Duodenal mucosa (tissue), 2 donors: ENCODE results near the gene KRT80.
A peak's percentile ranks its signal among the peaks of the same experiment; 100 is the strongest.

Experiments used
- H3K27ac ChIP-seq: one replicate; pipeline ENCODE4 v1.7.0; 2013; ENCODE audit warnings: low read depth, low read length
- H3K27me3 ChIP-seq, 2 donors: one replicate each; pipeline ENCODE4 v1.7.0; 2013; ENCODE audit warnings: low read length in 2 of 2, control low read depth in 1 of 2; ENCODE audit not compliant: insufficient read depth in 2 of 2, control insufficient read depth in 1 of 2
- H3K36me3 ChIP-seq, 2 donors: one replicate each; pipeline ENCODE4 v1.7.0; 2013; ENCODE audit warnings: low read length in 2 of 2, control low read depth in 1 of 2; ENCODE audit not compliant: insufficient read depth in 2 of 2, control insufficient read depth in 1 of 2
- H3K4me1 ChIP-seq, 2 donors: one replicate each; pipeline ENCODE4 v1.7.0; 2013; ENCODE audit warnings: low read length in 2 of 2, control low read depth in 1 of 2; ENCODE audit not compliant: insufficient read depth in 2 of 2, control insufficient read depth in 1 of 2
- H3K4me3 ChIP-seq, 2 donors: one replicate each; pipeline ENCODE4 v1.7.0; 2013; ENCODE audit warnings: low read length in 2 of 2, low read depth in 1 of 2
- H3K9ac ChIP-seq, 2 donors: one replicate each; pipeline ENCODE4 v1.7.0; 2013; ENCODE audit warnings: low read length in 2 of 2, low read depth in 1 of 2
- H3K9me3 ChIP-seq, 2 donors: one replicate each; pipeline ENCODE4 v1.7.0; 2013; ENCODE audit warnings: low read length in 2 of 2, control low read depth in 1 of 2; ENCODE audit not compliant: control insufficient read depth in 1 of 2

Gene KRT80

DNA sequence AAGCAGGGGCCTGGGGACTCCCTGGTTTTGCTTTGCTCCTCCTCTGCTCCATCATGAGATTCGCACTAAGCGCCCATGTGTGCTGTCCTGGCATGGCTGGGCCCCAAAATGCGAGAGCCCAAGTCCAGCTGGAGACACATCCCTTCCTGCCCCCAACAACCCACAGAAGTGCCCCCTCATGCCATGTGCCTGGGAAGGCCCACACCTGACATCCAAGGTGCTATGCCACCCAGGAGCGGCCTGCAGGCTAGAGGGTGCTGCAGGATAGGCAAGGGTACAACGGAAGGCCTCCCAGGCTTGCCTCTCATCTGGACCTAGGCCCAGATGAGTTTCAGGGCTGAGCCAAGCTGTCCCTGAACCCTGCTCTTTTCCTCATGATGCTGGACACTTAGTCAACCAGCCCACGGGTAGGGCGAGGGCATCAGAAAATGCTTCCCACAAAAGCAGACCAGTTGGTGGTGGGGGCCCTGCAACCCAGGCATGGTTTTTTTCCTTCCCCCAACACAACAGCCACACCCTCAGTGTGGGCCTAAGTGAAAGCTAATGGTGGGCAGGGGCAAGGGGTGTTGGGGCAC is 13.2 kb upstream of the KRT80 start:
- Histone ChIP-seq H3K27ac (no peak overlapping the region), H3K27me3 (peaks cover 0 to 4% of the 10 kb centered on the region in 2 donors), H3K36me3 (no peaks in the 10 kb centered on the region), H3K9me3 (no peaks in the 10 kb centered on the region), H3K4me1 (peaks cover 29 to 36% of the 10 kb centered on the region in 2 donors), H3K9ac (no peak overlapping the region), H3K4me3 (no peak overlapping the region)

DNA sequence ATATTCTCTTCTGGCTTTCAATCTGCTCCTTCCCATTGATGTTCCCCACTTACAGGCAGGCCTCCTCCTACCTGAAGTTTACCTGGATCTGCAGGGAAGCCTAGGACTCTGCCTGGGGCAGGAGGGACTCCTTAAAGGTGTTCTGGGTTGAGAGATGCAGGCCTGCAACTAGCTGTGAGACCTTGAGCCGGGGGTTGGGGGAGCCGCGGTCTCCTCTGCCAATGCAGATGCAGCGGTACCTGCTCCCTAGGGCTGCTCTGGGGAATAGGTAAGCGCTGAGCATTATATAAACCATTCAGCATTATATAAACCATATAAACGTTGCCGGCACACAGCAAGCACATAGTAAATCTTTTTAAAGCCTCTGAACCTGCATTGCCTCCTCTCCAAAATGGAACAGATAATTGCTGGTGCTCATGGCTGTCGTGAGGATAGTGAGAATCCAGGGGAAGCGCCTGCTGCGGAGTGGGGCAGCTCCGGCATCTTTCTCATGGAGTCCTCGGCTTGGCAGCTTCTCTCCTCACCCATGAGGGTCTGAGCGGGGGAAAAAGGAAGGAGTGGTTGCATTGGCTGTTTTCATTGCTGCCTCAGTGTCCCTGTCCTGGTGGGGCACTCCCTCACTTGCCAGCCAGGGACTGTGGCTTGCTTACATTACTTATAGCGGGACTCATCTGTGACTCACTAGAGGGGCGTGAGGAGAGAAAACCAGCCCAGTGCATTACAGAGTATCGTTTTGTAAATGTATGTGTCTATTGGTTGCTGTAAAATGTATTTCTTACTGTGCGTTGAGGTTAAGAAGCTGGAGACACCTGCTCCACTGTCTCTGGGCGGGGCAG is 12.5 kb upstream of the KRT80 start:
- Histone ChIP-seq H3K4me3 (no peak overlapping the region), H3K27me3 (peaks cover 0 to 5% of the 10 kb centered on the region in 2 donors), H3K9me3 (no peaks in the 10 kb centered on the region), H3K4me1 (peaks cover 36 to 41% of the 10 kb centered on the region in 2 donors), H3K9ac (no peak overlapping the region), H3K27ac (no peak overlapping the region), H3K36me3 (no peaks in the 10 kb centered on the region)

DNA sequence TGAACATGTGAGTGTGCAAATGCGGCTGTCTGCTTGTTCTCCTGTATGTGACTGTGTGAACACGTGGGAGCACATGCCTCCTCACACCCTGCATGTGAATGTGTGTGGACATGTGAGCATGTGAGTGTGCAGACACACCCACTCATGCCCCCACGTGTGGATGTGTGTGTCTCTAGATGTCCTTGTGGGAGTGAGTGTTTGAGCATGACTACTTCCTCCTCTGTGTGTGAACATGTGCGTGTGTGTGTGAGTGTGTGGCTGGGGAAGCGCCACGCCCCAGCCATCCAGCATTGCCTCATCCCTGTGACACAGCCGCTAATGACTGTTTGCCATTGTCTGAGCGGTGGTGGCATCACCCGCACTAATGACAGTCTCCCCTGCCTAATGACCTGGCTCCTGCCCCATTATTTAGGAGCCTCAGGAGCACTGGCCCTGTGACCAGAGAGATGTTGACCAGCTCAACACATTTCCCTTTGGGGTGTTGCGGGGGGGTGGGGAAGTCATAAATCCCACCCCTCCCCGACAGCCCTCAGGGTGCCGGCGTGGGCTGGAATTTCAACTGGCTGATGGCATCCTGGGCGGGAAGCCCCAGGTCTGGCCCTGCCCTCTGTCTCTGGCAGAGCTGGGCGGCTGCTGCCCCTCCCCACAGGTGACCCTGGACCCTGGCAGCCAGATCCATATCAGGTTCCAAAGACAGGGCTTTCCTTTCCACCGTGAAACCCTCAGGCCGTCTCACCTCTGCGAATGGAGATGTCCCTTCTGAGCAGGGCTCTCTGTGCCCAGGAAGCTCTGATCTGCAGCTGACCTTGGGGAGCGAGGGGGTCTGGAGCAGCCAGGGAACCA is 11.5 kb upstream of the KRT80 start:
- Histone ChIP-seq H3K36me3 (no peaks in the 10 kb centered on the region), H3K4me3 (no peak overlapping the region), H3K27ac (no peak overlapping the region), H3K4me1 (peaks cover 37 to 43% of the 10 kb centered on the region in 2 donors), H3K27me3 (peaks cover 0 to 8% of the 10 kb centered on the region in 2 donors), H3K9me3 (no peaks in the 10 kb centered on the region), H3K9ac (peak overlapping the region in 1 of 2 donors; percentile 9)

DNA sequence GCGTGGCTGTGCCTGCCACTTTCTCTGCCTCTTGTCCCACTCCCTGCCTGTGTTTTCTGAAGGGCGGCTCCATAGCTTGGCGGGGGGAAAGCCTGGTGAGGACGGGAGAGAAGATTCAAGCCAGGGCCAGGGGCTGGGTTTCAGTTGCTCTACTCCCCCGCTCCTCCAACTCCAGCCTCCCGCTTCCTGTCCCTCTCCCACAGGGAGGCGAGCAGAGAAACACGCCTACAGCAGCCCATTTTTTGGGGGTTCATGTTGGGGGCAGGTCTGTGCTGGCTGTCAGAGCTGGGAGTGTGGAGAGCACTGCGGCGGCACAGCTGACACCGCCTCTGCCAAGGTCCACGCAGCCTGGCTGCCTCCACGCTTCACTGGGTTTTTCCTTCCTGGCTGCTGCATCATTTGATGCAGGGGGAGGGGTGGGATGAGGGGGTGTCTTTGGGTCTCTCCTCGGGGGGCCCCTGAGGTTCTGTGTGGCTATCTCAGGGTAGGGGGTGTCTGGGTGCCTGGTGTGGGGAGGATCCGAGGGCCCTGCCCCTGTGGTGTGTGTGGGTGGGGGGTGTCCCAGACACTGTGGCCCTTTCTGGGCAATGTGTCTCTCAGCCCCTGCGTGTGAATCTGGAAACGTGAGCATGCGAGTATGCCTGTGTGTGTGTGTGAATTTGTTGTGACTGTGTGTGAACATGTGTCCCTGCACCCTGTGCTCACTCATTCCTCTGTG is 10.7 kb upstream of the KRT80 start:
- H3K9ac ChIP-seq: peak overlapping the region in 1 of 2 donors; percentile 9
- no peaks in the 10 kb centered on the region for H3K36me3 ChIP-seq
- no peaks in the 10 kb centered on the region for H3K9me3 ChIP-seq
- no peak overlapping the region for H3K4me3 ChIP-seq
- H3K4me1 ChIP-seq: peaks cover 37 to 39% of the 10 kb centered on the region in 2 donors
- H3K27ac ChIP-seq: no peak overlapping the region
- peaks cover 0 to 8% of the 10 kb centered on the region in 2 donors for H3K27me3 ChIP-seq

DNA sequence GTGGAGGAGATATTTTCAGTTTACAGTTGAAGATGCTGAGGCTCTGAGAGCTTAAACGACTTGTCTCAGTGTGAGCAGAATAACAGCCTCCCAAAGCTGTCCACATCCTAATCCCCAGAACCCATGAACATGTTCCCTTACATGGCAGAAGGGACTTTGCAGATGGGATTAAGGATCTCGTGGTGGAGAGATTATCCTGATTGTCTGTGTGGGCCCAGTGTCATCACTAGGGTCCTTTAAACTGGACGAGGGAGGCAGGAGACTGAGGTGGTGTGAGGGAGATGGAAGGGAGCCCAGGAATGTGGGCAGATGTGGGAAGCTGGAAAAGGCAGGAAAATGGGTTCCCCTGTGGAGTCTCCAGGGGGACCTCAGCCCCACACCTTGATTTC is 9.6 kb upstream of the KRT80 start:
- H3K36me3 ChIP-seq: no peaks in the 10 kb centered on the region
- no peak overlapping the region for H3K9ac ChIP-seq
- H3K4me3 ChIP-seq: no peak overlapping the region
- H3K27me3 ChIP-seq: peaks cover 0 to 8% of the 10 kb centered on the region in 2 donors
- H3K27ac ChIP-seq: no peak overlapping the region
- H3K9me3 ChIP-seq: no peaks in the 10 kb centered on the region
- H3K4me1 ChIP-seq: peaks cover 33 to 36% of the 10 kb centered on the region in 2 donors

DNA sequence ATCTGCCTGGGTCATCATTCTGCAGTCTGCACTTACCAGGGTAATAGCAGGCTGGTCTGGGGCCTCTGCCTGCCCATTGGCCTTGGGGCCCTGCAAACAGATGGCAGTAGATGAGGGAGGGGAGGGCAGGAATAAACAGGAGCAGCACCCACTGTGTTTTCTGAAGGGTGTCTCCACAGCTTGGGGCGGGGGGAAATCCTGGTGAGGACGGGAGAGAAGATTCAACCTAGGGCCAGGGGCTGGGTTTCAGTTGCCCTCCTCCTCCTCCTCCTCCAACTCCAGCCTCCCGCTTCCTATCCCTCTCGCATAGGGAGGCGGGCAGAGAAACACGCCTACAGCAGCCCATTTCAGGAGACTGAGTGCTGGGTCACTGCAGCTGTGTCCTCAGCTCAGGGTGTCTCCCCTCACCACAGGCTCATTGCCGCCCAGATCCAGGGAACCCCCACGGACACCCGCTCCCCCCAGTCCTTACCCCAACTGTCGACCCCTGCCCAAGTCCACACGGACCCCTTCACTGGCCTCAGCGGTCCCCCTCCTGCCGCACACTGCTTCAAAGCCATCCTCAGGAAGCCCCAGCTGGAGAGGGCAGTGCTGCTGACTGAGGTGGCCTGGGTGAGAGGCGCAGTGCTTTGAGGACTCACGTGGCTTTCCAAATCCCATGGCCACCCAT is 9.1 kb upstream of the KRT80 start:
- no peaks in the 10 kb centered on the region for H3K9me3 ChIP-seq
- no peak overlapping the region for H3K27ac ChIP-seq
- H3K4me1 ChIP-seq: peaks cover 30 to 31% of the 10 kb centered on the region in 2 donors
- H3K4me3 ChIP-seq: no peak overlapping the region
- H3K36me3 ChIP-seq: no peaks in the 10 kb centered on the region
- H3K27me3 ChIP-seq: peaks cover 0 to 8% of the 10 kb centered on the region in 2 donors
- H3K9ac ChIP-seq: no peak overlapping the region

DNA sequence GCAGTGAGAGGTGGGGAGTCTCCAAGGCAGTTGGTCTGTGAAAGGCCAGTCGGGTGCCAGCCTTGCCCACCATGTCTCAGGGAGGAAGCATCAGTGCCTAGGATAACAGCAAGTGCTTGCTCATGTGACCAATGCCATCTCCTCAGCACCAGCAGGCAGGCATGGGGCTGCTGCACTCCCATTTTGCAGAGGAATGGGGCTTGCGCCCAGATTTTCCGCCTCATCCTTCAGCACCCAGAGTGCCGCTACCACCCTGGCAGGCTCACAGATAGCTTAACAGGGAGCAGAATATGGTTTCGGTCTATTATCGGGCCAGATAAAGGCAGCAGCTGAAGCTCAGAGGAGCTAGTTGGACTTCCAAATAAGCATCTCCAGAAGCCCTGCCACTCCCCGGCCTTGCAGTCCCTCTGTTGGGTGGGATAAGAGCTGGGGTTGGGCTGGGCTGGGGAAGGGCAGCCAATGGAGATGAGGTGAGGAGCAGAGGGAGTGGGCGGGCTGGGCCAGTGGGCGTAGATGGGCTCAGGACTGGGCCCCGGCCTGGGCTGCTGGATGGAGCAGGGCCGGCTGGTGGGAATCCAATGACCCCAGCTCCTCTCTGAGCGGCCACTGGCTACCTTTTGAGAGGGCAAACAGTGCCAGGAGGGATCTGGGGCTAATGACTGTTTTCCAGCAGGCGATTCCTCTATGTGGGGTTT is 8.4 kb upstream of the KRT80 start:
- H3K9ac ChIP-seq: no peak overlapping the region
- H3K36me3 ChIP-seq: no peaks in the 10 kb centered on the region
- H3K9me3 ChIP-seq: no peaks in the 10 kb centered on the region
- H3K27me3 ChIP-seq: peaks cover 0 to 8% of the 10 kb centered on the region in 2 donors
- H3K27ac ChIP-seq: no peak overlapping the region
- H3K4me3 ChIP-seq: no peak overlapping the region
- peaks cover 24 to 25% of the 10 kb centered on the region in 2 donors for H3K4me1 ChIP-seq

DNA sequence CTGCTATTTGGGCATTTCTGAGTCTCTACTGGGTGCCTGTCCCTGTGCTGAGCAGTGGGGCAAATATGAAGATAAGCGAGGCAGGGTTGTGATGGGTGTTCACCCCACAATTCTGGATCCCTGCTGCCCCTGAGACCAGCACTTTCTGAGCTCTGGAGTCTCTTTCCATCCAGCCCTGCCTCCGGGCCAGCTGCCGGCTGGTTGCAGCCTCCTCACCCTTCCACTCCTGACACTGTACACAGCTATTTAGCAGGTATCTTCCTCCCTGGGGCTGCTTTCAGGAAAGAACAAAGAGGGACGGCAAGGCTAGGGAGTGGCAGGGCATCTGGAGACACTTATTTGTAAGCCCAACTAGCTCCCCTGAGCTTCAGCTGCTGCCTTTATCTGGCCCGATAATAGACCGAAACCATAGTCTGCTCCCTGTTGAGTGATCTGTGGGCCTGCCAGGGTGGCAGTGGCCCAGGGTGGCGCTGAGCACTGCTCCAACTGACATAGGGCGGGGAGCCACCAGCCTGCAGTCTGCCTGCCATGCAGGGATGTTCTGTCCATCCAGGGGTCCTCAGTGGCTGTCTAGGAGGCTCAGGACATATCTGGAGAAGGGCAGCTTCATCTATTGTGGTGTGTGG is 7.6 kb upstream of the KRT80 start:
- no peak overlapping the region for H3K27ac ChIP-seq
- H3K4me1 ChIP-seq: peaks cover 22 to 25% of the 10 kb centered on the region in 2 donors
- H3K27me3 ChIP-seq: peaks cover 0 to 8% of the 10 kb centered on the region in 2 donors
- no peaks in the 10 kb centered on the region for H3K9me3 ChIP-seq
- H3K36me3 ChIP-seq: no peaks in the 10 kb centered on the region
- H3K9ac ChIP-seq: no peak overlapping the region
- no peak overlapping the region for H3K4me3 ChIP-seq
